Measurements from ENCODE around the gene CLDN5. TPM values are rescaled to one million over a fixed set of nuclear protein-coding genes. Genes with fewer than 3 reads are reported as not detected.

Gene CLDN5
- total RNA-seq, 4 donors from 2014 or later = 102 to 226 (median 170) TPM

- Histone ChIP-seq H3K9me3 (no peaks in the 10 kb centered on the region), H3K27ac (peak overlapping the region in 1 of 4 donors; percentile 57)
- no peak for DNase-seq (ENCODE audit: low spot score in 2 of 2)
Measured at GRCh38 chr22:19522881-19523239, 1.4 kb downstream of the CLDN5 start.

GRCh38 chr22:19522190-19522880, 1.9 kb downstream of the CLDN5 start:
- H3K4me3 ChIP-seq = peak overlapping the region in 3 of 4 donors; percentile 17 to 43 (median 17)
- DNase-seq (ENCODE audit: low spot score in 2 of 2) = no peak
- peaks cover 0 to 22% (median 0%) of the 10 kb centered on the region in 4 donors for H3K4me1 ChIP-seq
- TF ChIP-seq EP300 (IDR thresholded peaks at IDR 0.05) = no peak
- TF ChIP-seq POLR2A (IDR thresholded peaks at IDR 0.05) = no peak
- no peak for TF ChIP-seq CTCF (IDR thresholded peaks at IDR 0.05)
- H3K27me3 ChIP-seq = peaks cover 0 to 50% of the 10 kb centered on the region in 2 donors
- no peaks in the 10 kb centered on the region for H3K36me3 ChIP-seq
- H3K9me3 ChIP-seq = no peaks in the 10 kb centered on the region
- H3K27ac ChIP-seq = peak overlapping the region in 1 of 4 donors; percentile 57
- WGBS, 2 donors = 59 to 62% methylated on average over 6 to 16 of the region's 16 CpGs

More at GRCh38 chr22:19522881-19523239, 1.4 kb downstream of the CLDN5 start:
- peaks cover 0 to 50% of the 10 kb centered on the region in 2 donors for H3K27me3 ChIP-seq
- TF ChIP-seq EP300 (IDR thresholded peaks at IDR 0.05) = no peak
- TF ChIP-seq POLR2A (IDR thresholded peaks at IDR 0.05) = no peak
- TF ChIP-seq CTCF (IDR thresholded peaks at IDR 0.05) = no peak
- no peaks in the 10 kb centered on the region for H3K36me3 ChIP-seq
- peaks cover 0 to 22% (median 0%) of the 10 kb centered on the region in 4 donors for H3K4me1 ChIP-seq
- WGBS, 2 donors = 31 to 36% methylated on average over 9 of the region's 9 CpGs
- peak overlapping the region in 3 of 4 donors; percentile 17 to 43 (median 17) for H3K4me3 ChIP-seq

- WGBS, 2 donors = 92% methylated on average over 10 of the region's 10 CpGs
Measured at GRCh38 chr22:19520566-19521305, 3.5 kb downstream of the CLDN5 start.

DNA sequence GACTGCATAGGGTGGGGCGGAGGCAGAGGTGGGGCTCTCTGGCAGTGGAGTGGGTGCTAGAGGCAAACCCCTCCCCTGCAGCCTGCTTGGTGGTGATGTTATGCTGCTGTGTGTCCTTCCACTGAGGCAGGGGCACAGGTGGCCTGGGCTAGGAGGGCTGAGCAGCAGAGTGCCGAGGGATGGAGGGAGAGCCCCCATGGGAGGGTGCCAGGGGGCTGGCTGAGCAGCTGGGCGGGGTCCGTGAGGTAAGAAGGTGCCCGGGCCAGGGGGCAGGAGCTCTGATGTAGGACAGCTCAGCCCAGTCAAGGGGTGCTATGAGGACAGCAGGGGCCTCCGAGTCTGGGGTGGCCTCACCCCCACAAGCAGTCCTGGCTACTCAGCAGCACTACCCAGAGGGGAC, 4.2 kb downstream of the CLDN5 start:
- no peak for TF ChIP-seq EP300 (IDR thresholded peaks at IDR 0.05)
- no peak for TF ChIP-seq POLR2A (IDR thresholded peaks at IDR 0.05)
- TF ChIP-seq CTCF (IDR thresholded peaks at IDR 0.05) = no peak
- Histone ChIP-seq H3K27me3 (peaks cover 0 to 29% of the 10 kb centered on the region in 2 donors), H3K27ac (no peak overlapping the region), H3K4me3 (no peak overlapping the region), H3K36me3 (no peaks in the 10 kb centered on the region), H3K4me1 (peaks cover 0 to 21% (median 0%) of the 10 kb centered on the region in 4 donors), H3K9me3 (no peaks in the 10 kb centered on the region)
- DNase-seq (ENCODE audit: low spot score in 2 of 2) = no peak
- WGBS, 2 donors = 91 to 93% methylated on average over 6 of the region's 6 CpGs

More at GRCh38 chr22:19520566-19521305, 3.5 kb downstream of the CLDN5 start:
- TF ChIP-seq EP300 (IDR thresholded peaks at IDR 0.05) (no peak), POLR2A (IDR thresholded peaks at IDR 0.05) (no peak), CTCF (IDR thresholded peaks at IDR 0.05) (no peak)
- Histone ChIP-seq H3K27ac (no peak overlapping the region), H3K4me1 (peaks cover 0 to 22% (median 0%) of the 10 kb centered on the region in 4 donors), H3K9me3 (no peaks in the 10 kb centered on the region), H3K36me3 (no peaks in the 10 kb centered on the region), H3K27me3 (peaks cover 0 to 36% of the 10 kb centered on the region in 2 donors), H3K4me3 (peak overlapping the region in 1 of 4 donors; percentile 43)
- DNase-seq (ENCODE audit: low spot score in 2 of 2) = no peak

Measured in tibial nerve (tissue), 4 donors.